HFF-Myc (cell line): ENCODE data around the gene MSANTD2.

Source experiments
- DNase-seq: peaks from one replicate; pipeline ENCODE4 v3.0.0-alpha.2; 2011; ENCODE audit warnings: low read depth; ENCODE audit errors: extremely low read depth
- H3K4me3 ChIP-seq: replicated peaks from 2 replicates; pipeline ENCODE4 v1.5.1; 2011; ENCODE audit warnings: low read depth, mild to moderate bottlenecking, control low read depth, low read length
- TF ChIP-seq, protein P1 (sequence below): IDR thresholded peaks from 2 replicates; pipeline ENCODE4 v1.5.1; 2012; ENCODE audit warnings: mild to moderate bottlenecking, low read depth, low read length, control low read depth; ENCODE audit errors: missing control alignments

Gene MSANTD2

DNA sequence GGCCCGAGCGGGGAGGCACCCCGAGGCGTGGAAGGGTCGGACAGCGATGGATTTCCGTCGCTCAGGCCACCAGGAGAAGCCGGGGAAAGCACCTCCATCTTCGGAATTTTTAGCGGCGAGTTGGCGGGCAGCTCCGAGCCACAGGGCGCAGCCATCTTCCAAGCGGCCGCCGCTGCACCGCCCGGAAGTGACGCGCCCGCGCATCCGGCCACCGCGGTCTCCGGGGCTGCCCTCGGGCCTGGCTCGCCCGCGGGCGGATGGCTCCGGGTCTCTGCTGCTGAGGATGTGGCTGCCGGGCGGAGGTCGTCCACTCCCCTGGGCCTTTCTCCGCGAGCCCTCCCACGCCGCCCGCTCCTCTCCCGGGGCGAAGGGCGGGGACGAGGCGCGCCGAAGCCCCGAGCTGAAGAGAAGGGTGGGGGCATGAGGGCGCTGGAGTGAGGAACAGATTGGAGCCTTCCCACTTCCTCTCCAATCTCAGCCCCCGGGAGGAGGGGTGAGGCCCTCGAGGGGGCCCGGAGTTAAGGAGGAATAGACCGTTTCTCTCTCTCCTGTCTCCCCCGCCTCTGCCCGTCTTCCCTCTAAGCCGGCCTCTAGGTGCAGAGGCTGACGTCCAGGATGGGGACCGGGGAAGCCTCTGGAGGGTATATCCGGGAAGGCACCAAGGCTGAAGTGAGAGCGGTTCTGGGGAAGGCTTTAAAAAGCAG lies at the start of gene MSANTD2:
Gene MSANTD2, minus strand, starts transcription at position 181 of the 704 bp plus-strand sequence. Its CDS starts 26 bp downstream, at position 155.
- peak; percentile 19 for DNase-seq
- TF ChIP-seq, protein P1, sequence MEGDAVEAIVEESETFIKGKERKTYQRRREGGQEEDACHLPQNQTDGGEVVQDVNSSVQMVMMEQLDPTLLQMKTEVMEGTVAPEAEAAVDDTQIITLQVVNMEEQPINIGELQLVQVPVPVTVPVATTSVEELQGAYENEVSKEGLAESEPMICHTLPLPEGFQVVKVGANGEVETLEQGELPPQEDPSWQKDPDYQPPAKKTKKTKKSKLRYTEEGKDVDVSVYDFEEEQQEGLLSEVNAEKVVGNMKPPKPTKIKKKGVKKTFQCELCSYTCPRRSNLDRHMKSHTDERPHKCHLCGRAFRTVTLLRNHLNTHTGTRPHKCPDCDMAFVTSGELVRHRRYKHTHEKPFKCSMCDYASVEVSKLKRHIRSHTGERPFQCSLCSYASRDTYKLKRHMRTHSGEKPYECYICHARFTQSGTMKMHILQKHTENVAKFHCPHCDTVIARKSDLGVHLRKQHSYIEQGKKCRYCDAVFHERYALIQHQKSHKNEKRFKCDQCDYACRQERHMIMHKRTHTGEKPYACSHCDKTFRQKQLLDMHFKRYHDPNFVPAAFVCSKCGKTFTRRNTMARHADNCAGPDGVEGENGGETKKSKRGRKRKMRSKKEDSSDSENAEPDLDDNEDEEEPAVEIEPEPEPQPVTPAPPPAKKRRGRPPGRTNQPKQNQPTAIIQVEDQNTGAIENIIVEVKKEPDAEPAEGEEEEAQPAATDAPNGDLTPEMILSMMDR = no peak
- H3K4me3 ChIP-seq = peak within 1 kb of the TSS; percentile 75

DNA sequence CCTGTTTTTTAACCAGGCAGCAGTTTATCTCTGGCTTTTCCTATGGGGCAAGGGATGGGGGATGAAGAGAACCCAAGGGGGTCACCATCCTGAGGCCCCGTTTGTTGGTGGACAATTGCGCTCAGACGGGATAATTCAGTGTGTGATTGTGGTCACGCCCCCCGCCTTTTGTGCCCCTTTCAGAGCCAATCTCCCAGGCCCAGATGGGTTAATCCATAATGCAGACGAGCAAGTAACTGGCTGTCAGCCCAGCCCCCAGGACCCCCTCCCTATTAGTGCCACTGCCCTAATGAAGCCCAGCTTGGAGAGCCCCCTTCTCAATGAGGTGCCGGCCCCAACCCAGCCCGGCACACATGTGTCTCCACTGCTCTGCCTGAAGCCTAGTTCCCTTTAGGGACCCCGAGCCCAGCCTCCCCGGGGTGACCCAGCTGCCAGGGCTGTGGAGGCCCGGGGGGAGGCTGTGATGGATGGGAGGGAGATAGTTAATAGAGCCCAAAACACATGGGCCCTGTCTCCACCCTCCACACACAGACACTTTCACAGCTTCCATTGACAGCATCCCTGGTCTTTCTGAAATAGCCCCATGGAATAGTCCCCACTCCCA lies 46.0 kb upstream of the MSANTD2 start:
- H3K4me3 ChIP-seq = no peak overlapping the region
- DNase-seq = no peak
- TF ChIP-seq, protein P1 = no peak

DNA sequence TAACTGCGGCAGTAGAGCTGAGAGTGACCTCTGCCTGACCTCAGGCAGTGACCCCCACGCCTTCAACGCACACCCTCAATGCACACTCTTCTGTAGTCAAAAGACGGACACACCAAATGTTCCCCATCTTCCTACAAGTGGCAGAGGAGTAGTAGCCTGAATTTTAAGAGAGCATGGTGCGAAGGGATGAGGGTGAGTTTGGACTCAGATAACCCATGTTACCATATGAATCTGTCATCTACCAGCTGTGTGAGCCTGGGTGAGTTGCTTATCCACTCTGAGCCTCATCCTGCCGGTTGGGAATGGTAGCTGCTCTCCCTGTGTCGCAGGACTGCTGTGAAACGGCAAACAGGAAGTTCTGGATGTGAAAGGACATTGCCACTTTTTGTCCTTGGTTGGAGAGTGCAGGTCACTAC lies 44.5 kb upstream of the MSANTD2 start:
- DNase-seq = no peak
- TF ChIP-seq, protein P1 = no peak
- H3K4me3 ChIP-seq = no peak overlapping the region

DNA sequence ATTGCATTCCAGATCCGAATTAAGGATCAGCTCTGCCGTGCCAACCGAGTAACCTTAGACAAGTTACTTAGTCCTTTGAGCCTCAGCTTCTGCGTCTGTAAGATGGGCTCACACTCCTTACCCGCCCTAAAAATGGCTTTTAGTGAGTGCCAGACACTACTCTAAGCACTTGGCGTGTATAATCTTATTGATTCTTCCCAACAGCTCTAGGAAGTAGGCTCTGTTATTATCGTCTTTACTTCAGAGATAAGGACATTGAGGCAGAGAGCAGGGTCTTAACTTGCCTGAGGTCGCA lies 43.4 kb upstream of the MSANTD2 start:
- DNase-seq = no peak
- no peak overlapping the region for H3K4me3 ChIP-seq
- TF ChIP-seq, protein P1 = no peak

DNA sequence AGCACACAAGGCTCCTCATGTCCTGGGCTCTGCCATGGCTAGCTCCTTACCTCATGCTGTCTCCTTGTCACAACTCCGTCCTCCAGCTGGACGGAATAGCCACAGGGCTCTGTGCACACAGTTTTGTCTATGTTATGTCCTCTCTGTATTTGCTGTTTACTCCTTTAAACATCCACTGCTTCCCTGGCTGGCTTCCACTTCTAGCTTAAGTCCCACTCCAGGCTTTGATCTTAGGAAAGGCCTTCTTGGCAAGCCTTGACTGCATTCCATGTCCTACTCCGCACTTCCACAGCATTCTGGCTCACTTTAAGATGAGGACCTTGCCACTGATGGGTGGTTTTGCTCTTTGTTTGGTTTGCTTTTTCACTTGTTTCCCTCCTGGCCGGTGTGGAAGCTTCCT lies 42.1 kb upstream of the MSANTD2 start:
- no peak for DNase-seq
- TF ChIP-seq, protein P1 = no peak
- no peak overlapping the region for H3K4me3 ChIP-seq

DNA sequence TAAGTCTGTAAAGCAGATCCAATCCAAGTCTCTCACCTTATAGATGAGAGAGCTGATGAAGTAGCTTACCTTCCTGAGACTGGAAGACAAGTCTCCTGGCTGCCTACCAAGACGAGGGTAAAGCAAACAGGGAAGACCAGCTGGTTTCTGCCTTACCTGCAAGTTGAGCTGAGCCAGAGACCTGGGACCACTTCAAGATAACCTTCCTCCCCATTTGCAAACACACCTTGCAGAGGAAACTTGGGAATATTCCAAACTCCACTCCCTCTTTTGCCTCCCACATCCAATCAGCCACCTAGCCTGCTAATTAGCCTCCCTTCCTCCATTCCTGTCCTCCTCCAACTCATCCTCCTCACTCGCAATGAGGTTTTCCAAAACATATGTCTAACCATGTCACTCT lies 41.6 kb upstream of the MSANTD2 start:
- H3K4me3 ChIP-seq = no peak overlapping the region
- TF ChIP-seq, protein P1 = no peak
- DNase-seq = no peak
